ENCODE measurements around the gene ERC1. TPM values are rescaled to one million over a fixed set of nuclear protein-coding genes. Genes with fewer than 3 reads are reported as not detected.

ERC1 gene
- total RNA-seq, 5 donors from 2014 or later (not counting 1 experiment from before 2014, with no cell fraction given): 41.8 to 68.0 (median 46.5) TPM

DNA sequence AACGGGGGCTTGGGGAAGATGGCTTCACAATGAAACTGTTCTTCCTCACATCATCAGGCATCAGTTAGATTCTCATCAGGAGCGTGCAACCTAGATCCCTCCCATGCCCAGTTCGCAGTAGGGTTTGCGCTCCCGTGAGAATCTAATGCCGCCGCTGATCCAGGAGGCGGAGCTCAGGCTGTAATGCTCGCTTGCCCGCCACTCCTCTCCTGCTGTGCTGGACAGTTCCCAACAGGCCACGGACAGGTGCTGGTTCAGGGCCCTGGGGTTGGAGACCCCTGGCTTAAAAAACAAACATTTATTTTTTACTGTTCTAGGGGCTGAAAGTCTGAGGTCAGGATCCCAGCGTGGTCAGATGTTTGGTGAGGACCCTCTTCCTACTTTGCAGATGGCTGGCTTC lies 422.9 kb downstream of the ERC1 start:
- ATAC-seq (replicated peaks in 1 of 4) (no peak), DNase-seq (no peak)
- H3K4me1 ChIP-seq (ENCODE audit: control insufficient read depth in 1 of 2, extremely low read depth in 1 of 2, insufficient read depth in 2 of 2, low read length in 2 of 2): no peaks in the 10 kb centered on the region
- Mint-ChIP-seq H3K36me3 (peaks cover 74% of the 10 kb centered on the region), H3K9me3 (peaks cover 0 to 6% (median 0%) of the 10 kb centered on the region in 3 donors), H3K4me1 (no peaks in the 10 kb centered on the region), H3K27me3 (no peaks in the 10 kb centered on the region), H3K4me3 (no peak overlapping the region), H3K27ac (no peak overlapping the region)
- no peaks in the 10 kb centered on the region for H3K27me3 ChIP-seq (replicated peaks in 1 of 2; ENCODE audit: control insufficient read depth in 2 of 2, extremely low read depth in 1 of 2, insufficient read depth in 2 of 2, low read length in 1 of 2)
- H3K4me3 ChIP-seq (ENCODE audit: control insufficient read depth in 1 of 2, extremely low read depth in 1 of 2, low read length in 1 of 2): no peak overlapping the region
- POLR2A ChIA-PET: no interaction called here
- peaks cover 0 to 8% of the 10 kb centered on the region in 2 donors for H3K36me3 ChIP-seq (ENCODE audit: control insufficient read depth in 2 of 2, extremely low read depth in 1 of 2, insufficient read depth in 1 of 2, low read length in 1 of 2)
- CTCF ChIA-PET: no interaction called here
- H3K27ac ChIP-seq (ENCODE audit: low read length): no peak overlapping the region
- 97% methylated on average over 10 of the region's 12 CpGs for WGBS (ENCODE audit: insufficient coverage)
- H3K9me3 ChIP-seq: no peaks in the 10 kb centered on the region

DNA sequence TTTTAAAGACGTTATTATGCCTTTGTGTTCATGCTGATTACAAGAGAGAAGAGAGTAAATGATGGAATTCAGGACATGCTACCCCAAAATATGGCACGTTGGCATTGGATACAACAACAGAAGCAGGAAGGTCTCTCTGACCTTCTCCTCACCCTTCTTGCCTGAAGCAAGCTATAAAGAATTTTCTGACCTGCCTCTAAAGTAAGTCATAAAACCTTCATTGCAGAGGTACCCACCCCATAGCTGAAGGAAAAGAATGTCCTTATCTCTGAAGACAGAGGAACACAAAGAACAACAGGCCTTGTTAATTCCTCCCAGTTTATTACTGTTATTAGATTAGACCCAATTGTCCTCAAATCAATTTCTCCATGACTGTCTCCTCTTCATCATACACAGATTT lies 427.1 kb downstream of the ERC1 start:
- Mint-ChIP-seq H3K27me3 (no peaks in the 10 kb centered on the region), H3K36me3 (peaks cover 68% of the 10 kb centered on the region), H3K27ac (no peak overlapping the region), H3K9me3 (peaks cover 0 to 18% (median 5%) of the 10 kb centered on the region in 3 donors), H3K4me1 (peaks cover 8 to 12% (median 12%) of the 10 kb centered on the region in 3 donors), H3K4me3 (no peak overlapping the region)
- H3K9me3 ChIP-seq: no peaks in the 10 kb centered on the region
- POLR2A ChIA-PET: no interaction called here
- no peak overlapping the region for H3K27ac ChIP-seq (ENCODE audit: low read length)
- no CpG with 5 or more reads among the region's 2 CpGs for WGBS (ENCODE audit: insufficient coverage)
- H3K27me3 ChIP-seq (replicated peaks in 1 of 2; ENCODE audit: control insufficient read depth in 2 of 2, extremely low read depth in 1 of 2, insufficient read depth in 2 of 2, low read length in 1 of 2): no peaks in the 10 kb centered on the region
- H3K36me3 ChIP-seq (ENCODE audit: control insufficient read depth in 2 of 2, extremely low read depth in 1 of 2, insufficient read depth in 1 of 2, low read length in 1 of 2): peaks cover 0 to 2% of the 10 kb centered on the region in 2 donors
- no peak for ATAC-seq (replicated peaks in 1 of 4)
- no peak overlapping the region for H3K4me3 ChIP-seq (ENCODE audit: control insufficient read depth in 1 of 2, extremely low read depth in 1 of 2, low read length in 1 of 2)
- H3K4me1 ChIP-seq (ENCODE audit: control insufficient read depth in 1 of 2, extremely low read depth in 1 of 2, insufficient read depth in 2 of 2, low read length in 2 of 2): peaks cover 0 to 4% of the 10 kb centered on the region in 2 experiments
- CTCF ChIA-PET: no interaction called here
- no peak for DNase-seq

GRCh38 chr12:1419849-1420371 lies 428.9 kb downstream of the ERC1 start:
- no CpG with 5 or more reads among the region's 1 CpG for WGBS (ENCODE audit: insufficient coverage)
- H3K9me3 Mint-ChIP-seq: peaks cover 0 to 18% (median 5%) of the 10 kb centered on the region in 3 donors
- H3K4me3 Mint-ChIP-seq: no peak overlapping the region
- H3K9me3 ChIP-seq: no peaks in the 10 kb centered on the region
- no peak overlapping the region for H3K4me3 ChIP-seq (ENCODE audit: control insufficient read depth in 1 of 2, extremely low read depth in 1 of 2, low read length in 1 of 2)
- no peak for ATAC-seq (replicated peaks in 1 of 4)
- POLR2A ChIA-PET: interaction anchor here in 1 of 2 donors (0.6 kb wide), 1 partner anchor 75 kb away, joined by 3 read pairs; no protein-coding TSS in a partner anchor
- H3K27me3 Mint-ChIP-seq: no peaks in the 10 kb centered on the region
- DNase-seq: no peak
- H3K27ac Mint-ChIP-seq: no peak overlapping the region
- H3K4me1 Mint-ChIP-seq: peaks cover 14 to 20% (median 17%) of the 10 kb centered on the region in 3 donors
- H3K27ac ChIP-seq (ENCODE audit: low read length): no peak overlapping the region
- peaks cover 61% of the 10 kb centered on the region for H3K36me3 Mint-ChIP-seq
- H3K27me3 ChIP-seq (replicated peaks in 1 of 2; ENCODE audit: control insufficient read depth in 2 of 2, extremely low read depth in 1 of 2, insufficient read depth in 2 of 2, low read length in 1 of 2): no peaks in the 10 kb centered on the region
- no peaks in the 10 kb centered on the region for H3K36me3 ChIP-seq (ENCODE audit: control insufficient read depth in 2 of 2, extremely low read depth in 1 of 2, insufficient read depth in 1 of 2, low read length in 1 of 2)
- H3K4me1 ChIP-seq (ENCODE audit: control insufficient read depth in 1 of 2, extremely low read depth in 1 of 2, insufficient read depth in 2 of 2, low read length in 2 of 2): peaks cover 0 to 4% of the 10 kb centered on the region in 2 experiments
- CTCF ChIA-PET: no interaction called here

GRCh38 chr12:1421091-1421846 lies 430.2 kb downstream of the ERC1 start:
- ChIA-PET CTCF (no interaction called here), POLR2A (no interaction called here)
- Mint-ChIP-seq H3K36me3 (peaks cover 48% of the 10 kb centered on the region), H3K4me1 (peaks cover 14 to 20% (median 17%) of the 10 kb centered on the region in 3 donors), H3K9me3 (peaks cover 0 to 18% (median 5%) of the 10 kb centered on the region in 3 donors), H3K4me3 (no peak overlapping the region), H3K27ac (no peak overlapping the region), H3K27me3 (no peaks in the 10 kb centered on the region)
- no peaks in the 10 kb centered on the region for H3K9me3 ChIP-seq
- no peak for DNase-seq
- H3K36me3 ChIP-seq (ENCODE audit: control insufficient read depth in 2 of 2, extremely low read depth in 1 of 2, insufficient read depth in 1 of 2, low read length in 1 of 2): no peaks in the 10 kb centered on the region
- peak overlapping the region in 1 of 2 donors; percentile 10 for H3K4me3 ChIP-seq (ENCODE audit: control insufficient read depth in 1 of 2, extremely low read depth in 1 of 2, low read length in 1 of 2)
- WGBS (ENCODE audit: insufficient coverage): no CpG with 5 or more reads among the region's 11 CpGs
- no peak overlapping the region for H3K27ac ChIP-seq (ENCODE audit: low read length)
- no peak for ATAC-seq (replicated peaks in 1 of 4)
- no peaks in the 10 kb centered on the region for H3K27me3 ChIP-seq (replicated peaks in 1 of 2; ENCODE audit: control insufficient read depth in 2 of 2, extremely low read depth in 1 of 2, insufficient read depth in 2 of 2, low read length in 1 of 2)
- H3K4me1 ChIP-seq (ENCODE audit: control insufficient read depth in 1 of 2, extremely low read depth in 1 of 2, insufficient read depth in 2 of 2, low read length in 2 of 2): peaks cover 0 to 4% of the 10 kb centered on the region in 2 experiments

DNA sequence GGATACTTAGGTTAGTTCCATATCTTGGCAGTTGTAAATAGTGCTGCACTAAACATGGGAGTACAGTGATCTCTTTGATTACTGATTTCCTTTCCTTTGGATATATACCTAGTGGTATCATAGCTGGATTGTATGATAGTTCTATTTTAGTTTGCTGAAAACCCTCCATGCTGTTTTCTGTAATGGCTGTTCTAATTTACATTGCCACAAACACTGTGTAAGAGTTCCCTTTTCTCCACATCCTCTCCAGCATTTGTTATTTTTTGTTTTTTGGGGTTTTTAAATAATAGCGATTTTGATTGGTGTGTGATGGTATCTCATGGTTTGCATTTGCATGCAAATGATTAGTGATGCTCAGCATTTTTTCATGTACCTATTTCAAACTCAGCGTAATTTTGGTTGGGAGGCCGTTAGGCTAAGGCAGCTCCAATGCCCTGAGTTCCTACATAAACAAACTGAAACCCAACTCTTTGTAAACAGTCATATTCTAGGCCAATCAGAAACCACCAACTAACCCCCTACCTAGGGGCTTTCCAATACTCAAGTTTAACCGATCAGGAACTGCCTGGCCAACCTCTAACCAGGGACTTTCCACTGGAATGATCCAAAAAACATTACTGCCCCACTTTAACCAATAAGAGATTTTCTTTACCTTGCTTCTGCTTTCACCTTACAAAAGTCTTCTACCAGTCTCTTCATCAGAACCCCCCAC lies 431.7 kb downstream of the ERC1 start:
- peak in 1 of 4 experiments; percentile 60 for ATAC-seq (replicated peaks in 1 of 4)
- peak overlapping the region in 1 of 2 donors; percentile 26 for H3K27ac Mint-ChIP-seq

DNA sequence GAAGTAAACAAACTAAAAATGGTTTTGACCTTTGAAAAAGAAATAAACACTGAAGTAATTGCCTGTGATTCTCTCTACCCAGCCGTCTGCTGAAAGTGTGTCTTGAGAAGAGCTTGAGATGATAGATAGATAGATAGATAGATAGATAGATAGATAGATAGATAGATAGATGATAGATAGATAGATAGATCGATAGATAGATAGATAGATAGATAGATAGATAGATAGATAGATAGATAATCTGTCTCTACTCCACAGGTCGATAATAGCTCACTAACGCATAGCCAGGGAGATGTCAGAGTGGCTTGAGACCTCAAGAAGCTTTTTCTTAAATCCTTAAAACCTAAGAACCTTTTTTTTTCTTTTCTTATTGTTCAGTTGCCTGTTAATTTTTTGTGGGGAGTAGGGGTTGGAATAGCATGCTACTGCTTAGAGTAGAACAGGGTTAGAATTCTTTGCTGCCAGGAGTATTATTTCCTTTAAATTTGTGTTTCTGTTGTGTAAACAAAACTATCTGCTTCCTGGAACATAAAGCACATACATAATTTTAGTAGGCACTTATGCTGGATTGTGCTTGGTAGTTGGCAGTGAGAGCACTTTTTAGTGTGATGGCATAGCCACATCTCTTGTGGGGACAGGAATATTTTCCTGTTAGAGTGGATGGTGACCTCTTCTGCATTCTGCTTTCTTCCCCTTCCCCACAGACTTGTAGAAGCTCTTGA lies 433.8 kb downstream of the ERC1 start:
- WGBS (ENCODE audit: insufficient coverage): no CpG with 5 or more reads among the region's 4 CpGs
- ATAC-seq (replicated peaks in 1 of 4): no peak
- H3K27ac ChIP-seq (ENCODE audit: low read length): no peak overlapping the region
- Mint-ChIP-seq H3K27ac (no peak overlapping the region), H3K9me3 (peaks cover 0 to 5% (median 5%) of the 10 kb centered on the region in 3 donors), H3K4me1 (peaks cover 14 to 20% (median 17%) of the 10 kb centered on the region in 3 donors), H3K27me3 (no peaks in the 10 kb centered on the region), H3K4me3 (no peak overlapping the region), H3K36me3 (peaks cover 23% of the 10 kb centered on the region)
- H3K9me3 ChIP-seq: no peaks in the 10 kb centered on the region
- no peaks in the 10 kb centered on the region for H3K36me3 ChIP-seq (ENCODE audit: control insufficient read depth in 2 of 2, extremely low read depth in 1 of 2, insufficient read depth in 1 of 2, low read length in 1 of 2)
- DNase-seq: no peak
- ChIA-PET POLR2A (no interaction called here), CTCF (no interaction called here)
- H3K4me1 ChIP-seq (ENCODE audit: control insufficient read depth in 1 of 2, extremely low read depth in 1 of 2, insufficient read depth in 2 of 2, low read length in 2 of 2): peaks cover 0 to 4% of the 10 kb centered on the region in 2 experiments
- no peaks in the 10 kb centered on the region for H3K27me3 ChIP-seq (replicated peaks in 1 of 2; ENCODE audit: control insufficient read depth in 2 of 2, extremely low read depth in 1 of 2, insufficient read depth in 2 of 2, low read length in 1 of 2)
- no peak overlapping the region for H3K4me3 ChIP-seq (ENCODE audit: control insufficient read depth in 1 of 2, extremely low read depth in 1 of 2, low read length in 1 of 2)

More for the DNA sequence above, 431.7 kb downstream of the ERC1 start:
- 54% methylated on average over 3 of the region's 4 CpGs for WGBS (ENCODE audit: insufficient coverage)
- Mint-ChIP-seq H3K4me3 (no peak overlapping the region), H3K4me1 (peaks cover 14 to 20% (median 17%) of the 10 kb centered on the region in 3 donors), H3K36me3 (peaks cover 41% of the 10 kb centered on the region), H3K27me3 (no peaks in the 10 kb centered on the region), H3K9me3 (peaks cover 0 to 18% (median 5%) of the 10 kb centered on the region in 3 donors)
- Histone ChIP-seq H3K27ac (ENCODE audit: low read length) (no peak overlapping the region), H3K27me3 (replicated peaks in 1 of 2; ENCODE audit: control insufficient read depth in 2 of 2, extremely low read depth in 1 of 2, insufficient read depth in 2 of 2, low read length in 1 of 2) (no peaks in the 10 kb centered on the region), H3K4me1 (ENCODE audit: control insufficient read depth in 1 of 2, extremely low read depth in 1 of 2, insufficient read depth in 2 of 2, low read length in 2 of 2) (peaks cover 0 to 4% of the 10 kb centered on the region in 2 experiments), H3K9me3 (no peaks in the 10 kb centered on the region), H3K36me3 (ENCODE audit: control insufficient read depth in 2 of 2, extremely low read depth in 1 of 2, insufficient read depth in 1 of 2, low read length in 1 of 2) (no peaks in the 10 kb centered on the region), H3K4me3 (ENCODE audit: control insufficient read depth in 1 of 2, extremely low read depth in 1 of 2, low read length in 1 of 2) (no peak overlapping the region)
- peak in 1 of 35 experiments; percentile 46 for DNase-seq
- POLR2A ChIA-PET: no interaction called here
- CTCF ChIA-PET: no interaction called here

Data from T-cell (primary cell).